ENCODE results near the gene PALD1. TPM values are rescaled to one million over a fixed set of nuclear protein-coding genes. Genes with fewer than 3 reads are reported as not detected.
A peak's percentile ranks its signal among the peaks of the same experiment; 100 is the strongest.

Gene PALD1
- total RNA-seq, 1 donor, result 4.8 TPM

DNA sequence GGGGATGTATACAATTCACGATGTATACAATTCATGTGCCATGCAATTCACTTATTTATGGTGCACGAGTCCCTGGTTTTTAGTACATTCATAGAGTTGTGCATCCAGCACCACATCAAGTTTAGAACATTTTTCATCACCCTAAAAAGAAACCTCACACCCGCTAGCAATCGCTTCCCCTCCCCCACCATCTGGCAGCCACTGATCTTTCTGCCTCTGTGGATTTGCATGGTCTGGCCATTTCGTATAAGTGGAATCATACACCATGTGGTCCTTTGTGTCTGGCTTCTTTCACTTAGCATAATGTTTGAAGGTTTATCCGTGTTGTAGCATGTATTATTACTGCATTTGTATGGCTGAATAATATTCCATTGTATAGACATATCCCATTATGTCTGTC is 71.9 kb downstream of the PALD1 start:
- no peak for DNase-seq (ENCODE audit: low read depth in 2 of 3, low spot score in 2 of 3)

DNA sequence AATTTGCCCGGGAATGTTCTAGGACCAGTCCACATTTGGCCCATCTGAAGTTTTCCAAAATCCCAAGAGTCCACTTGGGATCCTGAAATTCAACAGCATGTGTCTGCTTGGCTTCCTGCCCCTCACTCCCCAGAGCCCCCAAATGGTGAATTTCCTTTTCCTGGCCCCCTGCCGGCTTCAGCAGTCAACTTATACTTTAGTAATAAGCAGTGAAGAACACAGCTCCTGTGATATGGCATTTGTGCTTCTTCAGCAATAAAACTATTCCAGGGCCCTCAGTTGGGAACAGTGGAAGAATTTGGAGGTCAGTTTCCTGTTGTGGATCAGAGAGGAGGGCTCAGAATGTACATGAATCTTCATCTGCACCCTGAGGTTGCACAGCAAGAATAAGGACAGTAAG is 72.9 kb downstream of the PALD1 start:
- no peak for DNase-seq (ENCODE audit: low read depth in 2 of 3, low spot score in 2 of 3)

GRCh38 chr10:70551971-70552422 is 73.4 kb downstream of the PALD1 start:
- DNase-seq (ENCODE audit: low read depth in 2 of 3, low spot score in 2 of 3), result no peak

- DNase-seq (ENCODE audit: low read depth in 2 of 3, low spot score in 2 of 3), result no peak
These were observed 74.0 kb downstream of the PALD1 start for GRCh38 chr10:70552586-70552985.

DNA sequence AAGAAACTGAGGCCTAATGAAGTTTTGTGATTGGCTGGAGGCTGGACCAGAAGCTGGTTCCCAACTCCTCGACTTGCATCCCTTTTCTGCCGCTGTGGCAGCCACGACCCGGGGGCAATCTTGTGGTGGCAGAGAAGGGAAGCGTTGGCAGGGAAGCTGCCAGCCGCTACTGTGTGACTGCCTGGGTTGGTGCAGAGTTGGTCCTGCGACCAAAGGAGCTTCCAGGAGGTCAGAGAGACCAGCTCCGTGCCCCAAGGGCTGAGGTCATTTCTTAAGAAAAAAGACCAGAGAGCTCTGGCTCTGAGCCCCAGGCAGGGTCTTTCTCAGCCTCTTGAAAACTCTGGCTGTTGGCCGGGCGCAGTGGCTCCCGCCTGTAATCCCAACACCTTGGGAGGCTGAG is 76.8 kb downstream of the PALD1 start:
- no peak for DNase-seq (ENCODE audit: low read depth in 2 of 3, low spot score in 2 of 3)

GRCh38 chr10:70557086-70557845 is 78.7 kb downstream of the PALD1 start:
- DNase-seq (ENCODE audit: low read depth in 2 of 3, low spot score in 2 of 3), result no peak

- DNase-seq (ENCODE audit: low read depth in 2 of 3, low spot score in 2 of 3), result no peak
These were observed 79.3 kb downstream of the PALD1 start for GRCh38 chr10:70557876-70558275.

GRCh38 chr10:70558295-70558694 is 79.7 kb downstream of the PALD1 start:
- no peak for DNase-seq (ENCODE audit: low read depth in 2 of 3, low spot score in 2 of 3)

DNA sequence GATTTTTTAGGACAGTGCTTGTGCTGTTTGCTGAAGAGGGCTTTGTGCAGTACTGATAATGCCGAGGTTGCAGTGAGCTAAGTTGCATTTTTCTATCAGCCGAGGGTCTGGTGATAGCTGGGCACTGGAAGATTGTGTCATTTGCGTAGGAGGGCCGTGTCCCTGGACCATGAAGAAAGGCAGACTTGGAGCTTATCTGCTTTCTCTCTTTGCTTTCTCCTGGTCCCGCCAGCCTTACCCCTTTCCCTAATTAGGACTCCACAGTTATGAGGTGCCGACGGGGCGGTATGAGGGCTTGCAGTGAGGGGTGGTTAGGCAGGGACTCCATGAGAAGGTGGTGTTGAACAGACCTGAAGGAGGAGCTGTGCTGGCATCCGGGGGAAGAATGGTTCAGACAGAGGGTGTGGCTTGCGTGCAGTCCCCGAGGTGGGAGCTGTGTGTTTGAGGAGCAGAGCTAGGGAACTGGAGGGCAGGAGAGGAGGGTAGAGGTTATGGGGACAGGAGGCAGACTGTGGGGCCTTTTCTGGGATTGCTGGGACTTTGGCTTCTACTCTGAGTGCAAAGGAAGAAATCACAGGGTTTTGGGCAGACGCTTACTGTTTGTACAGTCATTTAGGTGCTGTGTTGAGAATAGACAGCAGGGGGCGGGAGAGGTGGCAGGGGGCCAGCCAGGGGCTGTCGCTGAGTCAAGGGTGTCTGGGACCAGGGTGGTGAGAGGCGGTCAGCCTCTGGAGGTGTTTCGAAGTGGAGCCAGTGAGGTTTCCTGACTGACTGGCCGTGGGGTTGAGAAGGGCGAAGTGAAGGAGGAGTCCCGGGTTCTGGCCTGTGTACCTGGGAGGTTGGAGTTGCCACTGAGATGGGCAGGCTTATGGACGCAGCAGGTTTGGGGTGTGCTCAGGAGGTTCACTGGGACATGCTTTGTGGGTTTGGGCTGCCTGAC is 80.6 kb downstream of the PALD1 start:
- DNase-seq (ENCODE audit: low read depth in 2 of 3, low spot score in 2 of 3), result peak in 2 of 3 donors; percentile 79 to 83

- no peak for DNase-seq (ENCODE audit: low read depth in 2 of 3, low spot score in 2 of 3)
These were observed 81.3 kb downstream of the PALD1 start for GRCh38 chr10:70559861-70560260.

GRCh38 chr10:70560511-70560941 is 82.0 kb downstream of the PALD1 start:
- no peak for DNase-seq (ENCODE audit: low read depth in 2 of 3, low spot score in 2 of 3)

DNA sequence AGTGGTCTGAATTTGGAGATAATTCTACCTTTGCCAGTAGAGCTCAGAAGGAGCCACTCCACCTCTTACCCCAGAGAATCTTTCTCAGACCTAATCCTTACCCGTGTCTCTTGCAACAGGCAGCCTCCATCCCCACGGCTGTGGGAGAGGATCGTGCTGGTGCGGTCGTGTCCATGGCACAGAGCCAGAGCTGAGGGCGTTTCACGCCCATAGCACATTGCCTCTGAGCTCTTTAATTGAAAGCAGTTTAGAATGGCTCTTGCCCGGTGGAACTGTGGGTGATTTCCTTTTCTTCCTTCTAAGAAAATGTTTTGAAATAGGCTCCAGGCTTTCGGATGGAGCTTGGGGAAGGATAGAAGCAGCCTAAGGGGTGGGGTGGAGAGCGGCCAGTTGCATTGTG is 82.5 kb downstream of the PALD1 start:
- no peak for DNase-seq (ENCODE audit: low read depth in 2 of 3, low spot score in 2 of 3)

DNA sequence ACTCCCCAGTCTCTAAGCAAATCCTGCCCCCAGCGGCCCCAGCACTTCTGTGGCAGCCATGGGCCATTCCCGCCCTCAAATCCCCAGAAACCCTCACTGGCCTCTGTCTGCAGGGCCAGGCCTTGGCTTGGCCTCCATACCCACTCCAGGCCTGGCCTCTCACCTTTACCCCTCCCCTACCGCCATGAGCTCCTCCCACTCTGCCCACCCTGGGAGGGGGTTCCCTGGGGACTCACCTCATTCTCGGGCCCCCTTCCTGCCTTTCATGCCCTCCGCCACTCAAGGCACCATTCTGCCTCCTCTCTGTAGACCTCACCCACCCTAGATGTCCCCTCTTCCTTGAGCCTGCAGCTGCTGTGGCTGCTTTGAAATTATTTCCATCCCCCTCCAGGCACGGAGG is 83.0 kb downstream of the PALD1 start:
- DNase-seq (ENCODE audit: low read depth in 2 of 3, low spot score in 2 of 3), result no peak

GRCh38 chr10:70562036-70562755 is 83.6 kb downstream of the PALD1 start:
- no peak for DNase-seq (ENCODE audit: low read depth in 2 of 3, low spot score in 2 of 3)

DNA sequence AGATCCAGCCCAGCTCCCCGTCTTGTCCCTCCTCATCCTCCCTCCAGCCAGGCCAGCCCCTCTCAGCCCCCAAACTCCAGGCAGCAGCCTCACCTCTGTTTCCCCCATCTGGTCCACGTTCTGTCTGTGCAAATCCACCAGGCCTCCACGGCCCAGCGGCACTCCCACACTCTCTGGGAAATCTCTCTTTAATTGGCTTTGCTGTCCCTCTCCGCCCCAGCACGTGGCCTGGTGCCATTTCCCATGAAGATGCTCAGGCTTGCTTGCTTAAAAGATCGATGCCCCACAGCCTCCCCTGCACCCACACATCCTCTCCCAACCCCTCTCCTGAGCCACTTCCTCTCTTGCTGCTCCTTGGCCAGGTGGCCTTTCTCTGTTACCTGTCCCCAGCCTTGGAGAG is 84.7 kb downstream of the PALD1 start:
- no peak for DNase-seq (ENCODE audit: low read depth in 2 of 3, low spot score in 2 of 3)

GRCh38 chr10:70564113-70564725 is 85.7 kb downstream of the PALD1 start:
- no peak for DNase-seq (ENCODE audit: low read depth in 2 of 3, low spot score in 2 of 3)

DNA sequence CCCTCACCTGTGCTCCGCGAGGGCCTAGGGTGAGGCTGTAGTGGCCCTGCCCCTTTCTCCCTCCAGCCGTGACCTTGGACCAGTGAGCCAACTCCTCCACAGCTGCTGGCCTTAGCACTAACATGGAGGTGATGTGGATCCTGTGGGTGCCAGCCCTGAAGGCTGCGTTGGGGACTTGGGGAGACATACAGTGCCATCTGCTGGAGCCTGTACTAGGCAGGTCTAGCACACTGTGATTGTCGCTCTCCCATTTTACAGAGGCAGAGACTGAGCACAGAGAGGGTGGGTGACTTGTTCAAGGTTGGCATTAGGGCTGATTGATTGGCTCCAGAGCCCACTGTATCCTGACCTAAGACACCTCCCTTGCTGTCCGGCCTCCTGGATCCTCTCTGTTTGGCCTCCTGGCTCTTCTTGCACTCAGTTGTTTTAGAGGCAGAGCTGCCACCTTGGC is 86.4 kb downstream of the PALD1 start:
- DNase-seq (ENCODE audit: low read depth in 2 of 3, low spot score in 2 of 3), result no peak

GRCh38 chr10:70565556-70566514 is 87.3 kb downstream of the PALD1 start:
- peak in 1 of 3 donors; percentile 59 for DNase-seq (ENCODE audit: low read depth in 2 of 3, low spot score in 2 of 3)

DNA sequence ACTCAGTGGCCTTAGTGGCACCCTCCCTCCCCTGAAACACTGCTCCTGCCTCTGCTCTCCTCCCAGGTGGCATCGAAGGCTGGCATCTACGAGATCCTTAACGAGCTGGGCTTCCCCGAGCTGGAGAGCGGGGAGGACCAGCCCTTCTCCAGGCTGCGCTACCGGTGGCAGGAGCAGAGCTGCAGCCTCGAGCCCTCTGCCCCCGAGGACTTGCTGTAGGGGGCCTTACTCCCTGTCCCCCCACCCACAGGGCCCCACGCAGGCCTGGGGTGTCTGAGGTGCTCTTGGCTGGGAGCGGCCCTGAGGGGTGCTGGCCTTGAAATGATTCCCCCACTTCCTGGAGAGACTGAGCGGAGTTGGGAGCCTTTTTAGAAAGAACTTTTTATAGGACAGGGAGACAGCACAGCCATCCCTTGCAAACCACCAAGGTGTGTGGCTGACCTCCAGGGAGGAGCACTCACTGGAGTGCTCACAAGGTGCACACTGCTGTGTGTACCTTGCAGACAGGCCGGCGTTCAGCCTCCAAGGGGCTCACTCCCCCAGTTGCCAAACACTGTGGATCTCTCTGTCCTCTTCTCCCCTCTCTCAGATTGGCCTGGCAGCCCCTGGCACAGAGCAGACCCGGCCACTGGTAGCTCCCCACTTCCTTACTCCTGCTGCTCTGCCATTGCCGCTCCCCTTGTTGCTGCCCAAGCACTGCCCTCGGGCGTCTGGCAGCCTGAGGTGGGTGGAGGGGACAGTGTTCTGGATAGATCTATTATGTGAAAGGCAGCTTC is 88.1 kb downstream of the PALD1 start:
- no peak for DNase-seq (ENCODE audit: low read depth in 2 of 3, low spot score in 2 of 3)

All from hematopoietic multipotent progenitor cell (in vitro differentiated cells).